ENCODE results near the gene PCDH17.

Gene PCDH17

GRCh38 chr13:57739089-57739488, 107.5 kb downstream of the PCDH17 start:
- no peak for DNase-seq

GRCh38 chr13:57739543-57740190, 108.1 kb downstream of the PCDH17 start:
- no peak for DNase-seq

GRCh38 chr13:57740719-57741118, 109.2 kb downstream of the PCDH17 start:
- DNase-seq = no peak

GRCh38 chr13:57748096-57748495, 116.6 kb downstream of the PCDH17 start:
- DNase-seq = no peak

- no peak for DNase-seq
Measured at GRCh38 chr13:57760951-57761350, 129.4 kb downstream of the PCDH17 start.

- no peak for DNase-seq
Measured at GRCh38 chr13:57763689-57764088, 132.1 kb downstream of the PCDH17 start.
